H9 (cell line): ENCODE measurements around the gene IL15RA. TPM values are rescaled to one million over a fixed set of nuclear protein-coding genes. Genes with fewer than 3 reads are reported as not detected.

Experiments
- DNase-seq: peaks from one replicate; pipeline ENCODE4 v3.0.0-alpha.2; 2017
- H2AFZ ChIP-seq: one replicate; pipeline ENCODE4 v1.6.1; 2013; ENCODE audit warnings: mild to moderate bottlenecking, low read length, control low read depth, moderate library complexity
- H2AK5ac ChIP-seq: 2 replicates; pipeline ENCODE4 v1.6.1; 2013; ENCODE audit warnings: low read length, control low read depth, mixed read lengths; ENCODE audit not compliant: insufficient read length
- H2BK120ac ChIP-seq: one replicate; pipeline ENCODE4 v1.6.1; 2013; ENCODE audit warnings: low read depth, mild to moderate bottlenecking, low read length, control low read depth, inconsistent platforms; ENCODE audit not compliant: poor library complexity, severe bottlenecking
- H2BK12ac ChIP-seq: 2 replicates; pipeline ENCODE4 v1.6.1; 2013; ENCODE audit warnings: low read length, control low read depth, mixed read lengths, low read depth; ENCODE audit not compliant: insufficient read length
- H2BK15ac ChIP-seq: 2 replicates; pipeline ENCODE4 v1.6.1; 2013; ENCODE audit warnings: low read depth, low read length, control low read depth
- H2BK20ac ChIP-seq: one replicate; pipeline ENCODE4 v1.6.1; 2013; ENCODE audit warnings: low read depth, mild to moderate bottlenecking, low read length, control low read depth, inconsistent platforms; ENCODE audit not compliant: poor library complexity, severe bottlenecking
- H2BK5ac ChIP-seq: 2 replicates; pipeline ENCODE4 v1.6.1; 2013; ENCODE audit warnings: low read length, control low read depth, mixed read lengths; ENCODE audit not compliant: insufficient read length
- H3K14ac ChIP-seq: 2 replicates; pipeline ENCODE4 v1.6.1; 2013; ENCODE audit warnings: low read length, control low read depth; ENCODE audit not compliant: insufficient read depth
- H3K18ac ChIP-seq: 2 replicates; pipeline ENCODE4 v1.6.1; 2013; ENCODE audit warnings: low read depth, mild to moderate bottlenecking, mixed read lengths, low read length, control low read depth; ENCODE audit not compliant: insufficient read length
- H3K23ac ChIP-seq: 2 replicates; pipeline ENCODE4 v1.6.1; 2013; ENCODE audit warnings: low read length, control low read depth, mixed read lengths, low read depth; ENCODE audit not compliant: insufficient read length
- H3K23me2 ChIP-seq: 2 replicates; pipeline ENCODE4 v1.6.1; 2013; ENCODE audit warnings: low read depth, mild to moderate bottlenecking, mixed read lengths, low read length, control low read depth; ENCODE audit not compliant: insufficient read length, poor library complexity, severe bottlenecking
- H3K27ac ChIP-seq: 2 replicates; pipeline ENCODE4 v1.5.1; 2013; ENCODE audit warnings: low read length, control low read depth, mixed read lengths, low read depth; ENCODE audit not compliant: insufficient read length
- H3K27me3 ChIP-seq: 2 replicates; pipeline ENCODE4 v1.6.1; 2013; ENCODE audit warnings: low read length, control low read depth, inconsistent platforms; ENCODE audit not compliant: insufficient read depth
- H3K4ac ChIP-seq: 2 replicates; pipeline ENCODE4 v1.6.1; 2013; ENCODE audit warnings: low read depth, mild to moderate bottlenecking, control low read depth, inconsistent platforms, low read length, moderate library complexity
- H3K4me1 ChIP-seq: 2 replicates; pipeline ENCODE4 v1.6.1; 2013; ENCODE audit warnings: low read length, control low read depth, inconsistent platforms; ENCODE audit not compliant: insufficient read depth
- H3K4me2 ChIP-seq: 2 replicates; pipeline ENCODE4 v1.6.1; 2013; ENCODE audit warnings: low read length, control low read depth, mixed read lengths; ENCODE audit not compliant: insufficient read length, insufficient read depth
- H3K56ac ChIP-seq: 2 replicates; pipeline ENCODE4 v1.6.1; 2013; ENCODE audit warnings: low read depth, mild to moderate bottlenecking, mixed read lengths, low read length, control low read depth; ENCODE audit not compliant: insufficient read length
- H3K79me1 ChIP-seq: 2 replicates; pipeline ENCODE4 v1.6.1; 2013; ENCODE audit warnings: low read depth, mild to moderate bottlenecking, moderate library complexity, low read length, control low read depth, inconsistent platforms; ENCODE audit not compliant: insufficient read depth, poor library complexity, severe bottlenecking
- H3K79me2 ChIP-seq: 2 replicates; pipeline ENCODE4 v1.6.1; 2013; ENCODE audit warnings: low read length, control low read depth, inconsistent platforms; ENCODE audit not compliant: insufficient read depth
- H3K9ac ChIP-seq: 2 replicates; pipeline ENCODE4 v1.6.1; 2013; ENCODE audit warnings: low read length, control low read depth, mixed read lengths; ENCODE audit not compliant: insufficient read length; ENCODE audit errors: extremely low read depth
- H3K9me3 ChIP-seq: one replicate; pipeline ENCODE4 v1.6.1; 2013; ENCODE audit warnings: low read depth, low read length, inconsistent platforms; ENCODE audit not compliant: control insufficient read depth
- H3T11ph ChIP-seq: one replicate; pipeline ENCODE4 v1.6.1; 2013; ENCODE audit warnings: mild to moderate bottlenecking, low read length, control low read depth, inconsistent platforms
- H4K20me1 ChIP-seq: one replicate; pipeline ENCODE4 v1.6.1; 2013; ENCODE audit not compliant: control insufficient read depth, insufficient read length, insufficient read depth
- H4K5ac ChIP-seq: 2 replicates; pipeline ENCODE4 v1.6.1; 2013; ENCODE audit warnings: low read depth, mild to moderate bottlenecking, mixed read lengths, low read length, control low read depth; ENCODE audit not compliant: insufficient read length
- H4K8ac ChIP-seq: replicated peaks from 2 replicates; pipeline ENCODE4 v1.6.1; 2013; ENCODE audit warnings: low read length, control low read depth, mixed read lengths, low read depth; ENCODE audit not compliant: insufficient read length
- H4K91ac ChIP-seq: 2 replicates; pipeline ENCODE4 v1.6.1; 2013; ENCODE audit warnings: low read depth, mild to moderate bottlenecking, moderate library complexity, mixed read lengths, low read length, control low read depth; ENCODE audit not compliant: insufficient read length
- H3K27ac Mint-ChIP-seq, 3 experiments: 2 replicates in 2 of 3; 3 replicates in 1 of 3; pipeline ENCODE4 v1.8.0; 2020 to 2021; ENCODE audit warnings: mixed read lengths in 3 of 3, mild to moderate bottlenecking in 1 of 3, moderate library complexity in 1 of 3
- H3K27me3 Mint-ChIP-seq: 2 replicates; pipeline ENCODE4 v1.8.0; 2021; ENCODE audit warnings: low read depth, mild to moderate bottlenecking, moderate library complexity, mixed read lengths
- H3K36me3 Mint-ChIP-seq, 3 experiments: 2 replicates in 2 of 3; 3 replicates in 1 of 3; pipeline ENCODE4 v1.8.0; 2020 to 2021; ENCODE audit warnings: low read depth in 3 of 3, mixed read lengths in 3 of 3; ENCODE audit not compliant: insufficient read depth in 1 of 3
- H3K4me1 Mint-ChIP-seq, 2 experiments: 2 replicates each; pipeline ENCODE4 v1.8.0; 2020; ENCODE audit warnings: mixed read lengths in 2 of 2
- H3K4me3 Mint-ChIP-seq, 2 experiments: 2 replicates in 1 of 2; 3 replicates in 1 of 2; pipeline ENCODE4 v1.8.0; 2020 to 2021; ENCODE audit warnings: mild to moderate bottlenecking in 2 of 2, mixed read lengths in 2 of 2, moderate library complexity in 1 of 2
- H3K9me3 Mint-ChIP-seq, 2 experiments: 2 replicates in 1 of 2; 3 replicates in 1 of 2; pipeline ENCODE4 v1.8.0; 2020; ENCODE audit warnings: mild to moderate bottlenecking in 2 of 2, mixed read lengths in 2 of 2, moderate library complexity in 1 of 2
- CTCF ChIP-seq: fragments of 200-600 bp; sonication (generic); conservative IDR thresholded peaks from 3 replicates; pipeline ENCODE4 v1.8.0; 2021; ENCODE audit warnings: antibody characterized with exemption, mild to moderate bottlenecking
- WGBS: extraction: QIAGEN DNeasy Blood & Tissue Kit; methylation state at CpG from one replicate; pipeline ENCODE4 v1.1.7; 2013; ENCODE audit warnings: missing lambda C conversion rate, low lambda C conversion rate, mixed read lengths; ENCODE audit not compliant: insufficient read length; ENCODE audit errors: extremely low coverage; 5-methylcytosine and 5-hydroxymethylcytosine counted together
- total RNA-seq: library from RNA; stranded (reverse); gene quantifications from 2 replicates; pipeline ENCODE4 v1.2.1, GENCODE V29; 2021

The IL15RA gene
- total RNA-seq, 1 experiment from 2014 or later = 0.31 TPM

DNA sequence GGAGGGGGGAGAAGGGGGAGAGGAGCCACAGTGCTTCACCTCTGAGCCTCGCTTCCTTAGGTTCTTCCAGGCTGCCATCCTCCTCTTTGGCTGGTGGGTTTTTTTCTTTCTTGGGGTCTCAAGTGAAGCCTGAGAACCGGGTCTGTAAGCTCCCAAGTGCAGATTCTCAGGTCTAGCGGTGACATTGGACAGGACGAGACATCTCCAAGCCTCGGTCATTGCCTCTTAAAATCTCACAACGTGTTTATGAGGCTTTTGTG is 817 bp upstream of the IL15RA start:
- no peaks in the 10 kb centered on the region; a peak in 1 of 5 replicates for H3K9me3 Mint-ChIP-seq
- Histone ChIP-seq H4K5ac (no peak overlapping the region), H3K4me2 (peak overlapping the region; percentile 47), H3K79me2 (no peaks in the 10 kb centered on the region), H3K4me1 (no peaks in the 10 kb centered on the region; the same call in 1 of the 2 replicates), H2AFZ (no peak overlapping the region), H3K79me1 (no peaks in the 10 kb centered on the region), H3K18ac (no peak overlapping the region), H4K91ac (no peak overlapping the region), H3K14ac (no peak overlapping the region), H3K27me3 (peaks cover 10% of the 10 kb centered on the region; the same call in 1 of the 2 replicates), H3K56ac (no peak overlapping the region), H2AK5ac (no peak overlapping the region), H2BK120ac (no peak overlapping the region), H2BK20ac (no peak overlapping the region), H3K4ac (no peak overlapping the region), H3K23ac (no peak overlapping the region), H4K20me1 (no peaks in the 10 kb centered on the region), H2BK12ac (no peak overlapping the region), H2BK15ac (no peak overlapping the region), H2BK5ac (no peak overlapping the region), H3K9ac (no peak overlapping the region), H4K8ac (no peak overlapping the region), H3K27ac (no peak overlapping the region), H3K23me2 (no peaks in the 10 kb centered on the region), H3T11ph (no peak overlapping the region), H3K9me3 (no peaks in the 10 kb centered on the region)
- no CpG with 5 or more reads among the region's 6 CpGs for WGBS
- peak overlapping the region; percentile 55 to 91 for H3K4me3 Mint-ChIP-seq
- H3K4me1 Mint-ChIP-seq = peaks cover 7 to 9% of the 10 kb centered on the region in 2 experiments
- peaks cover 0 to 2% (median 0%) of the 10 kb centered on the region in 3 experiments; a peak in 2 of 7 replicates for H3K36me3 Mint-ChIP-seq
- H3K27me3 Mint-ChIP-seq = peaks cover 67% of the 10 kb centered on the region
- DNase-seq = no peak
- TF ChIP-seq CTCF = no peak
- no peak overlapping the region for H3K27ac Mint-ChIP-seq
